Tibial nerve (tissue), 3 donors: ENCODE results near the gene ADIPOQ.

Experiments used
- POLR2A ChIP-seq, 2 donors: fragments of 450-650 bp; IDR thresholded peaks; one replicate each; pipeline ENCODE4 v1.6.1; 2017; ENCODE audit warnings: antibody characterized with exemption in 2 of 2, mild to moderate bottlenecking in 2 of 2, moderate library complexity in 2 of 2
- TF ChIP-seq, protein P1 (sequence below), 5 experiments: fragments of 200-600 bp in 3 of 5; fragments of 450-650 bp in 2 of 5; sonication (generic) in 3 of 5; IDR thresholded peaks; one replicate each; pipeline ENCODE4 v1.5.1; 2016 to 2019; ENCODE audit warnings: antibody characterized with exemption in 5 of 5, mild to moderate bottlenecking in 3 of 5, moderate library complexity in 2 of 5

DNA sequence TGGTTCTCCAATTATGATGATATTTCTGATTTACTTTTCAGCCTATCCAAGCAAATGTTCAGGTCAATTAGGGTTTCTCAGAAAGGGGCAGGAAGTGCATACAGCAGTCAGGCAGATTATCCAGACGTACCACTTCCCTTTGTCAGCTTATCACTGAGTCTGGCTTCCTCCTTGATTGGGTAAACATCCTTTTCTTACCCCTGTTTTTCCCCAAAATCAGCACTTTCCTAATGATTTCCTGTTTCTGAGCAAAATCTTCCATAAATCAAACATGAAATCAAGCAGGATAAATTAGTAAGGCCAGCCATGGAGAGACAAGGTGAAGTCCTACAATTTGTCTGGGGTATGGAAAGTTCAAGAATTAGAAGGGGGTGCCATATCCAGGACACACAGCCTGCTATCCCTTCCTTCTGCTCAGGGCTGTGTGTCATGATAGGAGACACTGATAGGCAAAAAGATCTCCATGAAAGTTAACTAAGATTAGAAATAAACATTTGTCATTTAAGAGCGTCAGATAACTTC, 29.0 kb downstream of the ADIPOQ start:
- TF ChIP-seq, protein P1, sequence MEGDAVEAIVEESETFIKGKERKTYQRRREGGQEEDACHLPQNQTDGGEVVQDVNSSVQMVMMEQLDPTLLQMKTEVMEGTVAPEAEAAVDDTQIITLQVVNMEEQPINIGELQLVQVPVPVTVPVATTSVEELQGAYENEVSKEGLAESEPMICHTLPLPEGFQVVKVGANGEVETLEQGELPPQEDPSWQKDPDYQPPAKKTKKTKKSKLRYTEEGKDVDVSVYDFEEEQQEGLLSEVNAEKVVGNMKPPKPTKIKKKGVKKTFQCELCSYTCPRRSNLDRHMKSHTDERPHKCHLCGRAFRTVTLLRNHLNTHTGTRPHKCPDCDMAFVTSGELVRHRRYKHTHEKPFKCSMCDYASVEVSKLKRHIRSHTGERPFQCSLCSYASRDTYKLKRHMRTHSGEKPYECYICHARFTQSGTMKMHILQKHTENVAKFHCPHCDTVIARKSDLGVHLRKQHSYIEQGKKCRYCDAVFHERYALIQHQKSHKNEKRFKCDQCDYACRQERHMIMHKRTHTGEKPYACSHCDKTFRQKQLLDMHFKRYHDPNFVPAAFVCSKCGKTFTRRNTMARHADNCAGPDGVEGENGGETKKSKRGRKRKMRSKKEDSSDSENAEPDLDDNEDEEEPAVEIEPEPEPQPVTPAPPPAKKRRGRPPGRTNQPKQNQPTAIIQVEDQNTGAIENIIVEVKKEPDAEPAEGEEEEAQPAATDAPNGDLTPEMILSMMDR (IDR thresholded peaks at IDR 0.05) = no peak
- no peak for TF ChIP-seq POLR2A (IDR thresholded peaks at IDR 0.05)
